ENCODE results near the gene KRTAP10-9.

The KRTAP10-9 gene

DNA sequence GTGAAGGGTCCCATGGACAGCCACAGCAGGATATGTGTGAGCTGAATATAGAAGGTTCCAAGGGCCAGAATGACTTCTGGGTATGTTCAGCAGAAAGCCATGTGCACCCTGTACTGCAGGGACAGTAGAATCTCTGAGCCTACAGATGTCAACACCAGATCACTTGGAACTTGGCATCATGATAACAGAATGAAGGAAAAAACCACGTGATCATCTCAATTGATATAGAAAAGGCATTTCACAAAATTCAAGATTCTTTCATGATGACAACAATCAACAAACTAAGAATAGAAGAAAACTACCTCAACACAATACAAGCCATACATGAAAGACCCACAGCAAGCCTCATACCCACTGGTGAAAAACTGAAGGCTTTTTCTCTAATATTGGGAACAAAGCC, 40.7 kb downstream of the KRTAP10-9 start:
- no peak for DNase-seq

DNA sequence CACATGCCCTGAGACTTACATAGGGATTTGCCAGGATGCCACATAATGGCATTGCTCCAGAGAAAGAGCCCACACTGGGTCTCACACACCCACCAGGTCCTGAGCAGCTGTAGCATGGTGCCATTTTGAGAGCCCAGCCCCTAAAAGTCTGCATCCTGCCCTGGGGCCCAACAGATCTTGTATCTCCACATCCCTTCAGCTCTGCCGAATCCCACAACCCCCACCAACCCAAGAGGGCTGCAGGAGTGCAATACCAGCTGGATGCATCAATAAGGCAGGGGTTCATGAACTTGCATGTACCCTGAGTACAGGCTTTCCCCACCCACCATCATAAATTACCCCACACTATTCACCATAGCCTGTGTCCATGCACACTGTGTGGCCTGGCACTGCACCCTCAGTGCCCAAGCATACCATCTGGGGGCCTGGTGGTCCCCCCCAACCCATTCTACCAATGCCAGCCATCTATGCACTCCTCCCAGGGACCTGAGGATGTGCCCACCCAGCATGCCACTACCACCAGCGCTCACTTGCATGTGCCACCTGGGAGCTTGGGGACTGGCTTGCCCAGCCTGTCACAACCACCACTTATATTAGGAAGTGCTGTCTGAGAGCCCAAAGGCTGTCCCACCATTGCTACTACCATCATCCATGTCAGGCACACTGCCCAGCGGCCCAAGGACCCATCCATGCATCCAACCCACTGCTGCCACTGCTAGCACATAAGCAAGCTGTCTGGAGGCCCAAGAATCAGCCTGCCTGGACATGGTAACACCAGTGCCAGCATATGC, 43.9 kb downstream of the KRTAP10-9 start:
- DNase-seq = no peak

DNA sequence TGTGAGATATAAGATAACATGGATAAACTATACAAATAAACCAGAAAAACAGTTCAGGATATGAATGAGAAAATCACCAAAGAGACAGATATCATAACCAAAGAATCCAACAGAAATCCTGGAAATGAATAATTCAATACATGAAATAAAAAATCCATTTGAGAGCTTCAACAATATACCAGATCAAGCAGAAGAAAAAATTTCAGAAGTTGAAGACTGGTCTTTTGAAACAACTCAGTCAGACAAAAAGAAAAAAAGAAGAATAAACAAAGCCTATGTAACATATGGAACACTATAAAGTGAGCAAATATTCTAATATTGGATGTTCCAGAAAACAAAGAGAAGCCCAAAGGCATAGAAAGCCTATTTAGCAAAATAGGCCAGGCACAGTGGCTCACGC, 45.0 kb downstream of the KRTAP10-9 start:
- no peak for DNase-seq

DNA sequence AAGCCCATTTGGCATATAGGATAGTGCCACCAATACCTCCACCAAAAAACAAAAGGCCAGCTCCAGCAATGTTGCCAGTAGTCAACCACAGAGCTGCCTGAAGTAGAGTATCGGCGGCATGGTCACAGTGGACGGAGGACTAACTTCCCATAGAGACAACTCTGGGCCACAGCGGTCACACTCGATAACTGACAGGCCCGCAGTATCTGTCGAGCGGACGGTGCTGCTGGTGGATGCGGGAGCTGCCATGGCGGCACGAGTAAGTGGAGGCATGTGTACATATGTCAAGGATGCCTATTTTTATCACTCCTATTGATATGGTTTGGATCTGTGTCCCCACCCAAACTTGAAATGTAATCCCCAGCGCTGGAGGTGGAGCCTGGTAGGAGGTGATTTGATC, 51.0 kb downstream of the KRTAP10-9 start:
- DNase-seq = no peak
